Spleen (tissue), 7 donors: Measurements from ENCODE around the gene CHKB.

Experiments
- CTCF ChIP-seq, 11 experiments: fragments of 200-600 bp in 7 of 11; fragments of 450-650 bp in 4 of 11; sonication (generic) in 4 of 11; IDR thresholded peaks in 8 of 11; conservative IDR thresholded peaks in 3 of 11; 1 replicate in 7 of 11; 2 replicates in 4 of 11; pipeline versions ENCODE4 v1.4.0 to v1.8.0; 2016 to 2021; ENCODE audit warnings: antibody characterized with exemption in 11 of 11, inconsistent platforms in 4 of 11, mild to moderate bottlenecking in 1 of 11
- POLR2A ChIP-seq, 3 donors: fragments of 450-650 bp; IDR thresholded peaks; one replicate each; pipeline ENCODE4 v1.5.1; 2017; ENCODE audit warnings: antibody characterized with exemption in 3 of 3, mild to moderate bottlenecking in 1 of 3
- POLR2AphosphoS5 ChIP-seq, 3 donors: sonication (generic); formaldehyde crosslinking; IDR thresholded peaks; one replicate each; pipeline ENCODE4 v1.5.1; 2017; ENCODE audit warnings: antibody characterized with exemption in 3 of 3
- donor health status: DM: no; HTN: no; CAD: no; lungs with moderate emphysema.
- donor health status: DM: no; HTN: no; CAD: no.
- donor health status: DM: no; HTN: no; CAD: no.

- TF ChIP-seq POLR2A (IDR thresholded peaks at IDR 0.05) (no peak), CTCF (IDR thresholded peaks at IDR 0.05 in 8 of 11, conservative IDR thresholded peaks at IDR 0.05 in 3 of 11) (no peak), POLR2AphosphoS5 (IDR thresholded peaks at IDR 0.05) (no peak)
Observed at GRCh38 chr22:50540381-50540780, 42.3 kb downstream of the CHKB start.
